Liver (tissue), 3 donors: ENCODE measurements around the gene NUP37.

Experiments used
- CTCF ChIP-seq: fragments of 150-350 bp; IDR thresholded peaks from 2 replicates; pipeline ENCODE4 v1.5.1; 2017; ENCODE audit warnings: improper control_type of control experiment, low read depth, low read length; ENCODE audit not compliant: missing input control
- RAD21 ChIP-seq, 2 donors: IDR thresholded peaks; 2 replicates each; pipeline ENCODE4 v1.6.1; 2016; ENCODE audit warnings: antibody characterized with exemption in 2 of 2, mild to moderate bottlenecking in 2 of 2
- REST ChIP-seq: IDR thresholded peaks from 2 replicates; pipeline ENCODE4 v1.6.1; 2016; ENCODE audit warnings: antibody characterized with exemption, mild to moderate bottlenecking
- YY1 ChIP-seq: IDR thresholded peaks from 2 replicates; pipeline ENCODE4 v1.6.1; 2016; ENCODE audit warnings: antibody characterized with exemption, mild to moderate bottlenecking
- donor health status: healthy.
- donor health status: healthy.

GRCh38 chr12:102096855-102097254 is 23.1 kb downstream of the NUP37 start:
- TF ChIP-seq YY1 (no peak), RAD21 (IDR thresholded peaks at IDR 0.05) (no peak), REST (no peak), CTCF (no peak)
